Spleen (tissue), 11 donors: Measurements from ENCODE around the gene TM7SF3. TPM values are rescaled to one million over a fixed set of nuclear protein-coding genes. Genes with fewer than 3 reads are reported as not detected.
A peak's percentile ranks its signal among the peaks of the same experiment; 100 is the strongest.

Source experiments
- DNase-seq: peaks from one replicate; pipeline ENCODE4 v3.0.0-alpha.2; 2020
- H3K27ac ChIP-seq, 8 donors: fragments of 200-600 bp; sonication (generic) in 7 of 8; 1 replicate in 4 of 8; 2 replicates in 4 of 8; pipeline versions ENCODE4 v1.5.0 to v1.8.0; 2016 to 2021; ENCODE audit warnings: inconsistent platforms in 4 of 8, mild to moderate bottlenecking in 4 of 8, moderate library complexity in 1 of 8
- H3K27me3 ChIP-seq, 7 donors: fragments of 200-600 bp; sonication (generic) in 6 of 7; replicated peaks in 1 of 7; 1 replicate in 4 of 7; 2 replicates in 3 of 7; pipeline versions ENCODE4 v1.5.0 to v1.8.0; 2016 to 2021; ENCODE audit warnings: inconsistent platforms in 3 of 7, mild to moderate bottlenecking in 1 of 7
- H3K36me3 ChIP-seq, 6 donors: fragments of 200-600 bp; sonication (generic) in 5 of 6; 1 replicate in 4 of 6; 2 replicates in 2 of 6; pipeline versions ENCODE4 v1.5.0 to v1.8.0; 2016 to 2021; ENCODE audit warnings: inconsistent platforms in 2 of 6
- H3K4me1 ChIP-seq, 6 donors: fragments of 200-600 bp; sonication (generic) in 5 of 6; 1 replicate in 3 of 6; 2 replicates in 3 of 6; pipeline versions ENCODE4 v1.5.0 to v1.8.0; 2016 to 2021; ENCODE audit warnings: inconsistent platforms in 3 of 6
- H3K4me3 ChIP-seq, 8 donors: fragments of 200-600 bp; sonication (generic) in 7 of 8; 1 replicate in 4 of 8; 2 replicates in 4 of 8; pipeline versions ENCODE4 v1.5.0 to v1.8.0; 2016 to 2021; ENCODE audit warnings: inconsistent platforms in 4 of 8, mild to moderate bottlenecking in 4 of 8, moderate library complexity in 2 of 8
- H3K9me3 ChIP-seq, 8 donors: fragments of 200-600 bp; sonication (generic) in 7 of 8; 1 replicate in 4 of 8; 2 replicates in 4 of 8; pipeline versions ENCODE4 v1.5.0 to v1.8.0; 2016 to 2021; ENCODE audit warnings: inconsistent platforms in 4 of 8
- CTCF ChIP-seq, 11 experiments: fragments of 200-600 bp in 7 of 11; fragments of 450-650 bp in 4 of 11; sonication (generic) in 4 of 11; IDR thresholded peaks in 8 of 11; conservative IDR thresholded peaks in 3 of 11; 1 replicate in 7 of 11; 2 replicates in 4 of 11; pipeline versions ENCODE4 v1.4.0 to v1.8.0; 2016 to 2021; ENCODE audit warnings: antibody characterized with exemption in 11 of 11, inconsistent platforms in 4 of 11, mild to moderate bottlenecking in 1 of 11
- POLR2A ChIP-seq, 3 donors: fragments of 450-650 bp; IDR thresholded peaks; one replicate each; pipeline ENCODE4 v1.5.1; 2017; ENCODE audit warnings: antibody characterized with exemption in 3 of 3, mild to moderate bottlenecking in 1 of 3
- POLR2AphosphoS5 ChIP-seq, 3 donors: sonication (generic); formaldehyde crosslinking; IDR thresholded peaks; one replicate each; pipeline ENCODE4 v1.5.1; 2017; ENCODE audit warnings: antibody characterized with exemption in 3 of 3
- WGBS, 5 donors: extraction: QIAGEN DNeasy Blood & Tissue Kit in 3 of 5; methylation state at CpG; one replicate each; pipeline versions ENCODE4 v1.1.5 to v1.1.7; 2013 to 2018; 5-methylcytosine and 5-hydroxymethylcytosine counted together
- intact Hi-C: fragments of 100-400 bp; cut with DNase I; formaldehyde crosslinking; loops from one replicate; pipeline ENCODE4 v1.15.0; 2023; ENCODE audit warnings: low total_unique reads
- polyA plus RNA-seq, 3 donors: library from polyadenylated mRNA; stranded (reverse); fragments of 200-250 nt; gene quantifications; one replicate each; pipeline ENCODE4 v1.2.1, GENCODE V29; 2013
- total RNA-seq, 7 donors: library from RNA; depleted of rRNA in 3 of 7; stranded (reverse); fragments of >200 nt in 3 of 7; fragmentation: NEBNext Ultra II Directional in 4 of 7; extraction: Animal tissue kit (Norgen Biotek cat#: 25700) in 4 of 7; gene quantifications; one replicate each; pipeline versions ENCODE4 v1.1.0 to v1.2.1, GENCODE V29; 2016 to 2021
- donor health status: healthy with polysubstance abuse.
- donor health status: DM: no; HTN: no; CAD: no; lungs with moderate emphysema.
- donor health status: DM: no; HTN: no; CAD: no.
- donor health status: Bipolar disorder and iron deficiency.
- donor health status: healthy.
- donor health status: DM: no; HTN: no; CAD: no.
- donor health status: DM: yes; HTN: yes; CAD: no.

The TM7SF3 gene
- total and polyA plus RNA-seq, 10 donors = 12.2 to 88.7 (median 40.6) TPM

GRCh38 chr12:26935636-26936378 lies 78.4 kb downstream of the TM7SF3 start:
- peak overlapping the region in 5 of 8 donors; percentile 95 to 98 (median 96) for H3K27ac ChIP-seq
- WGBS, 5 donors = 58 to 67% (median 61%) methylated on average over 7 of the region's 7 CpGs
- intact Hi-C loops = loop anchor here (10.0 kb wide), 1 partner anchor 81 kb away; no protein-coding TSS in a partner anchor
- peak overlapping the region in 2 of 8 donors; percentile 86 to 91 for H3K4me3 ChIP-seq
- H3K4me1 ChIP-seq = peaks cover 29 to 78% (median 42%) of the 10 kb centered on the region in 6 donors
- no peak for DNase-seq
- peaks cover 0 to 40% (median 9%) of the 10 kb centered on the region in 6 donors for H3K36me3 ChIP-seq
- TF ChIP-seq POLR2AphosphoS5 (IDR thresholded peaks at IDR 0.05) (no peak), CTCF (IDR thresholded peaks at IDR 0.05 in 8 of 11, conservative IDR thresholded peaks at IDR 0.05 in 3 of 11) (no peak), POLR2A (IDR thresholded peaks at IDR 0.05) (no peak)
- H3K27me3 ChIP-seq = no peaks in the 10 kb centered on the region
- no peaks in the 10 kb centered on the region for H3K9me3 ChIP-seq

- WGBS, 5 donors = 96 to 99% (median 97%) methylated on average over 2 of the region's 2 CpGs
- Histone ChIP-seq H3K4me1 (peaks cover 0 to 27% (median 0%) of the 10 kb centered on the region in 6 donors), H3K27me3 (no peaks in the 10 kb centered on the region), H3K4me3 (no peak overlapping the region), H3K36me3 (peaks cover 0 to 88% (median 37%) of the 10 kb centered on the region in 6 donors), H3K9me3 (no peaks in the 10 kb centered on the region), H3K27ac (no peak overlapping the region)
- TF ChIP-seq POLR2AphosphoS5 (IDR thresholded peaks at IDR 0.05) = no peak
- intact Hi-C loops = no loop called here
- no peak for DNase-seq
Observed at GRCh38 chr12:26929590-26929989, 84.6 kb downstream of the TM7SF3 start.

- Histone ChIP-seq H3K4me1 (peaks cover 0 to 17% (median 0%) of the 10 kb centered on the region in 6 donors), H3K27ac (no peak overlapping the region), H3K27me3 (no peaks in the 10 kb centered on the region), H3K4me3 (no peak overlapping the region), H3K9me3 (no peaks in the 10 kb centered on the region), H3K36me3 (peaks cover 0 to 88% (median 44%) of the 10 kb centered on the region in 6 donors)
- no peak for DNase-seq
- intact Hi-C loops = no loop called here
- TF ChIP-seq CTCF (IDR thresholded peaks at IDR 0.05 in 8 of 11, conservative IDR thresholded peaks at IDR 0.05 in 3 of 11) = no peak
- no peak for TF ChIP-seq POLR2AphosphoS5 (IDR thresholded peaks at IDR 0.05)
- TF ChIP-seq POLR2A (IDR thresholded peaks at IDR 0.05) = no peak
- WGBS, 5 donors = 94 to 98% (median 96%) methylated on average over 5 of the region's 5 CpGs
Observed at GRCh38 chr12:26928661-26929060, 85.5 kb downstream of the TM7SF3 start.

Other genes with a start within 250 kb of the TM7SF3 start
- gene ITPR2, start 181.2 kb downstream of the TM7SF3 start, total RNA-seq = 100 to 1,000 TPM in 1 of 7 donors, 10 to 100 TPM in 6; 52.4 to 105 (median 73.3) TPM
- gene ITPR2, start 181.2 kb downstream of the TM7SF3 start, polyA plus RNA-seq = 1 to 10 TPM; 3.2 to 4.0 (median 3.2) TPM
- gene INTS13, start 76.4 kb downstream of the TM7SF3 start, total RNA-seq = 10 to 100 TPM; 16.4 to 30.0 (median 21.2) TPM
- 10 to 100 TPM; 27.9 to 31.1 (median 29.9) TPM for gene INTS13, start 76.4 kb downstream of the TM7SF3 start, polyA plus RNA-seq
- gene FGFR1OP2, start 75.9 kb downstream of the TM7SF3 start, total RNA-seq = 100 to 1,000 TPM in 2 of 7 donors, 10 to 100 TPM in 5; 62.2 to 142 (median 77.2) TPM
- 10 to 100 TPM; 27.2 to 41.8 (median 28.0) TPM for gene FGFR1OP2, start 75.9 kb downstream of the TM7SF3 start, polyA plus RNA-seq
- gene MED21, start 8.2 kb upstream of the TM7SF3 start, total RNA-seq = 10 to 100 TPM; 32.0 to 53.0 (median 41.2) TPM
- gene MED21, start 8.2 kb upstream of the TM7SF3 start, polyA plus RNA-seq = 10 to 100 TPM in 2 of 3 donors, 1 to 10 TPM in 1; 9.8 to 20.5 (median 15.3) TPM
- gene C12orf71, start 68.2 kb upstream of the TM7SF3 start, total RNA-seq = not detected
- not detected for gene C12orf71, start 68.2 kb upstream of the TM7SF3 start, polyA plus RNA-seq
- gene STK38L, start 229.9 kb upstream of the TM7SF3 start, total RNA-seq = 10 to 100 TPM; 22.0 to 39.8 (median 26.9) TPM
- gene STK38L, start 229.9 kb upstream of the TM7SF3 start, polyA plus RNA-seq = 1 to 10 TPM; 6.4 to 7.9 (median 6.8) TPM